A549 (cell line): ENCODE results near the gene FKBP4.

ENCODE experiments used
- EHMT2 ChIP-seq: fragments of 200-600 bp; sonication (generic); IDR thresholded peaks from 2 replicates; pipeline ENCODE4 v1.6.1; 2016; ENCODE audit warnings: antibody characterized with exemption, low read depth, mild to moderate bottlenecking, moderate library complexity
- JUN ChIP-seq, 2 experiments: fragments of >200 bp; sonication (Bioruptor Twin); formaldehyde crosslinking; IDR thresholded peaks; 2 replicates in 1 of 2; 3 replicates in 1 of 2; pipeline ENCODE4 v1.6.1; 2016 to 2017
- MAFK ChIP-seq: fragments of 450-650 bp; IDR thresholded peaks from 2 replicates; pipeline ENCODE4 v1.6.1; 2014; ENCODE audit not compliant: partially characterized antibody
- NFE2L2 ChIP-seq: fragments of 150-350 bp; conservative IDR thresholded peaks from 2 replicates; pipeline ENCODE4 v1.6.1; 2014; ENCODE audit warnings: low read length
- NPAS2 ChIP-seq: fragments of 250-450 bp; sonication (Bioruptor Pico); IDR thresholded peaks from 2 replicates; pipeline ENCODE4 v1.8.0; 2022; ENCODE audit warnings: mild to moderate bottlenecking, moderate library complexity, borderline replicate concordance
- POLR2A ChIP-seq: IDR thresholded peaks from 2 replicates; pipeline ENCODE4 v1.6.1; 2012; ENCODE audit warnings: mild to moderate bottlenecking, low read length
- SREBF2 ChIP-seq: fragments of 450-650 bp; IDR thresholded peaks from 2 replicates; pipeline ENCODE4 v1.6.1; 2014; ENCODE audit warnings: mild to moderate bottlenecking, moderate library complexity
- TF ChIP-seq, protein P1 (sequence below): IDR thresholded peaks from 2 replicates; pipeline ENCODE4 v1.6.1; 2012; ENCODE audit warnings: low read depth, borderline replicate concordance
- TF ChIP-seq, protein P2 (sequence below): fragments of 150-350 bp; IDR thresholded peaks from 2 replicates; pipeline ENCODE4 v1.6.1; 2014; ENCODE audit warnings: low read depth, mild to moderate bottlenecking, low read length
- TF ChIP-seq, protein P3 (sequence below): fragments of 250-450 bp; sonication (Bioruptor Pico); IDR thresholded peaks from 2 replicates; pipeline ENCODE4 v1.5.0; 2021; ENCODE audit warnings: mild to moderate bottlenecking, moderate library complexity, borderline replicate concordance
- TF ChIP-seq, protein P4 (sequence below): fragments of 450-650 bp; IDR thresholded peaks from 2 replicates; pipeline ENCODE4 v1.6.1; 2014; ENCODE audit warnings: antibody characterized with exemption
- TF ChIP-seq, protein P5 (sequence below): fragments of >200 bp; sonication (Bioruptor Twin); formaldehyde crosslinking; IDR thresholded peaks from 3 replicates; pipeline ENCODE4 v1.5.1; 2016
- TF ChIP-seq, protein P6 (sequence below): IDR thresholded peaks from 2 replicates; pipeline ENCODE4 v1.6.1; 2012

DNA sequence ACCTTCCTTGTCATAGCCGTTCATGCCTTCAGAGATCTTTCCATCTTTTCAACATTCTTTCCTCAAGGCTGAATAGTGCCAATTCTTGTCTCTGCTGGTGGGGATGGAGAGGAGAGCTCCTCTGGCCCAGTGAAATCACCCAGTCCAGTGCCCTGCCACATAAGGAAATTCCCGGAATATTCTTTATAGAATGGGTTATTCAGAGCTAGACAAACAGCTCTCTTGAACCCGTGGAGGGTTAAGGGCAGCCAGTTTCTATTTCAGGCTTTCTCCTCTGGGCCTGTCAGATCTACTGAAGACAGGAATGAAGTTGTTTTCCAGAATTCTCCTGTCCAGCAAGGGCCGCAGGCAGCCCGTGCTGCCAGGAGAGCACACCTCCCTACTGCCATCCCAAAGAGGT is 48.2 kb downstream of the FKBP4 start:
- TF ChIP-seq, protein P1, sequence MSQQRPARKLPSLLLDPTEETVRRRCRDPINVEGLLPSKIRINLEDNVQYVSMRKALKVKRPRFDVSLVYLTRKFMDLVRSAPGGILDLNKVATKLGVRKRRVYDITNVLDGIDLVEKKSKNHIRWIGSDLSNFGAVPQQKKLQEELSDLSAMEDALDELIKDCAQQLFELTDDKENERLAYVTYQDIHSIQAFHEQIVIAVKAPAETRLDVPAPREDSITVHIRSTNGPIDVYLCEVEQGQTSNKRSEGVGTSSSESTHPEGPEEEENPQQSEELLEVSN: no peak
- TF ChIP-seq POLR2A: no peak
- TF ChIP-seq JUN (IDR thresholded peaks at IDR 0.05): no peak
- TF ChIP-seq MAFK: no peak
- TF ChIP-seq SREBF2: no peak
- TF ChIP-seq, protein P2, sequence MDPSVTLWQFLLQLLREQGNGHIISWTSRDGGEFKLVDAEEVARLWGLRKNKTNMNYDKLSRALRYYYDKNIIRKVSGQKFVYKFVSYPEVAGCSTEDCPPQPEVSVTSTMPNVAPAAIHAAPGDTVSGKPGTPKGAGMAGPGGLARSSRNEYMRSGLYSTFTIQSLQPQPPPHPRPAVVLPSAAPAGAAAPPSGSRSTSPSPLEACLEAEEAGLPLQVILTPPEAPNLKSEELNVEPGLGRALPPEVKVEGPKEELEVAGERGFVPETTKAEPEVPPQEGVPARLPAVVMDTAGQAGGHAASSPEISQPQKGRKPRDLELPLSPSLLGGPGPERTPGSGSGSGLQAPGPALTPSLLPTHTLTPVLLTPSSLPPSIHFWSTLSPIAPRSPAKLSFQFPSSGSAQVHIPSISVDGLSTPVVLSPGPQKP: no peak
- no peak for TF ChIP-seq EHMT2
- TF ChIP-seq NFE2L2: no peak
- TF ChIP-seq, protein P3, sequence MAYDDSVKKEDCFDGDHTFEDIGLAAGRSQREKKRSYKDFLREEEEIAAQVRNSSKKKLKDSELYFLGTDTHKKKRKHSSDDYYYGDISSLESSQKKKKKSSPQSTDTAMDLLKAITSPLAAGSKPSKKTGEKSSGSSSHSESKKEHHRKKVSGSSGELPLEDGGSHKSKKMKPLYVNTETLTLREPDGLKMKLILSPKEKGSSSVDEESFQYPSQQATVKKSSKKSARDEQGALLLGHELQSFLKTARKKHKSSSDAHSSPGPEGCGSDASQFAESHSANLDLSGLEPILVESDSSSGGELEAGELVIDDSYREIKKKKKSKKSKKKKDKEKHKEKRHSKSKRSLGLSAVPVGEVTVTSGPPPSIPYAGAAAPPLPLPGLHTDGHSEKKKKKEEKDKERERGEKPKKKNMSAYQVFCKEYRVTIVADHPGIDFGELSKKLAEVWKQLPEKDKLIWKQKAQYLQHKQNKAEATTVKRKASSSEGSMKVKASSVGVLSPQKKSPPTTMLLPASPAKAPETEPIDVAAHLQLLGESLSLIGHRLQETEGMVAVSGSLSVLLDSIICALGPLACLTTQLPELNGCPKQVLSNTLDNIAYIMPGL (CRISPR knock-in tag): no peak
- no peak for TF ChIP-seq NPAS2 (CRISPR knock-in tag)
- TF ChIP-seq, protein P4, sequence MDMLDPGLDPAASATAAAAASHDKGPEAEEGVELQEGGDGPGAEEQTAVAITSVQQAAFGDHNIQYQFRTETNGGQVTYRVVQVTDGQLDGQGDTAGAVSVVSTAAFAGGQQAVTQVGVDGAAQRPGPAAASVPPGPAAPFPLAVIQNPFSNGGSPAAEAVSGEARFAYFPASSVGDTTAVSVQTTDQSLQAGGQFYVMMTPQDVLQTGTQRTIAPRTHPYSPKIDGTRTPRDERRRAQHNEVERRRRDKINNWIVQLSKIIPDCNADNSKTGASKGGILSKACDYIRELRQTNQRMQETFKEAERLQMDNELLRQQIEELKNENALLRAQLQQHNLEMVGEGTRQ: no peak
- TF ChIP-seq, protein P5, sequence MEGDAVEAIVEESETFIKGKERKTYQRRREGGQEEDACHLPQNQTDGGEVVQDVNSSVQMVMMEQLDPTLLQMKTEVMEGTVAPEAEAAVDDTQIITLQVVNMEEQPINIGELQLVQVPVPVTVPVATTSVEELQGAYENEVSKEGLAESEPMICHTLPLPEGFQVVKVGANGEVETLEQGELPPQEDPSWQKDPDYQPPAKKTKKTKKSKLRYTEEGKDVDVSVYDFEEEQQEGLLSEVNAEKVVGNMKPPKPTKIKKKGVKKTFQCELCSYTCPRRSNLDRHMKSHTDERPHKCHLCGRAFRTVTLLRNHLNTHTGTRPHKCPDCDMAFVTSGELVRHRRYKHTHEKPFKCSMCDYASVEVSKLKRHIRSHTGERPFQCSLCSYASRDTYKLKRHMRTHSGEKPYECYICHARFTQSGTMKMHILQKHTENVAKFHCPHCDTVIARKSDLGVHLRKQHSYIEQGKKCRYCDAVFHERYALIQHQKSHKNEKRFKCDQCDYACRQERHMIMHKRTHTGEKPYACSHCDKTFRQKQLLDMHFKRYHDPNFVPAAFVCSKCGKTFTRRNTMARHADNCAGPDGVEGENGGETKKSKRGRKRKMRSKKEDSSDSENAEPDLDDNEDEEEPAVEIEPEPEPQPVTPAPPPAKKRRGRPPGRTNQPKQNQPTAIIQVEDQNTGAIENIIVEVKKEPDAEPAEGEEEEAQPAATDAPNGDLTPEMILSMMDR: no peak
- TF ChIP-seq, protein P6, sequence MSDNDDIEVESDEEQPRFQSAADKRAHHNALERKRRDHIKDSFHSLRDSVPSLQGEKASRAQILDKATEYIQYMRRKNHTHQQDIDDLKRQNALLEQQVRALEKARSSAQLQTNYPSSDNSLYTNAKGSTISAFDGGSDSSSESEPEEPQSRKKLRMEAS: no peak
